K562 (cell line): ENCODE measurements around the gene SLC43A1. TPM values are rescaled to one million over a fixed set of nuclear protein-coding genes. Genes with fewer than 3 reads are reported as not detected.
A peak's percentile ranks its signal among the peaks of the same experiment; 100 is the strongest.

Experiments
- ATAC-seq: fragments of 200-7000 bp; cut with Tn5 transposase; 3 replicates; pipeline ENCODE4 v1.9.1; 2020; ENCODE audit warnings: moderate library complexity
- BruUV-seq: library from RNA; stranded (reverse); fragments of 400-500 nt; replicated peaks from 2 replicates; lab custom pipeline; 2021; lab: Mats Ljungman, UMichigan
- CTCF ChIA-PET: fragments of 300-600 bp; formaldehyde crosslinking; extraction: SDS; loops from one replicate; lab custom pipeline; 2021; ENCODE audit warnings: low intra/inter-chr PET ratio; lab: Yijun Ruan, JAX
- POLR2A ChIA-PET: fragments of 300-600, 350-650 bp; sonication (Branson Sonifier 250); formaldehyde crosslinking; extraction: SDS; loops from one replicate; lab custom pipeline; 2021; ENCODE audit warnings: antibody characterized with exemption, inconsistent platforms; lab: Yijun Ruan, JAX
- DNase-seq, 4 experiments: peaks; one replicate each; pipeline versions ENCODE4 v3.0.0 to v3.0.0-alpha.2; 2011 to 2018; ENCODE audit warnings: low spot score in 3 of 4, mixed read lengths in 3 of 4; ENCODE audit errors: extremely low read depth in 1 of 4
- FAIRE-seq: peaks from 2 replicates; lab custom pipeline; 2011; peaks lifted over from hg19 to GRCh38; lab: Jason Lieb, UNC
- H2AFZ ChIP-seq: 2 replicates; pipeline ENCODE4 v1.6.0; 2011; ENCODE audit warnings: low read depth, low read length, control low read depth, inconsistent platforms
- H3K27ac ChIP-seq: fragments of 200-600 bp; 3 replicates; pipeline ENCODE4 v1.8.0; 2011; ENCODE audit warnings: low read depth, mild to moderate bottlenecking, control low read depth, inconsistent platforms, low read length, moderate library complexity, mixed read lengths; ENCODE audit errors: extremely low read depth
- H3K27me3 ChIP-seq, 2 experiments: fragments of 300-600 bp in 1 of 2; 2 replicates in 1 of 2; 3 replicates in 1 of 2; pipeline versions ENCODE4 v1.6.0 to v1.8.0; 2011; ENCODE audit warnings: inconsistent platforms in 2 of 2, low read length in 2 of 2, mild to moderate bottlenecking in 1 of 2, mixed read lengths in 1 of 2, moderate library complexity in 1 of 2; ENCODE audit not compliant: control insufficient read depth in 2 of 2, insufficient read depth in 2 of 2
- H3K36me3 ChIP-seq: fragments of 300-600 bp; 3 replicates; pipeline ENCODE4 v1.8.0; 2011; ENCODE audit warnings: mild to moderate bottlenecking, low read length, inconsistent platforms; ENCODE audit not compliant: control insufficient read depth, insufficient read depth
- H3K4me1 ChIP-seq, 2 experiments: fragments of 200-600 bp in 1 of 2; replicated peaks in 1 of 2; 2 replicates in 1 of 2; 3 replicates in 1 of 2; pipeline versions ENCODE4 v1.5.1 to v1.8.0; 2011; ENCODE audit warnings: inconsistent platforms in 2 of 2, low read length in 2 of 2, mild to moderate bottlenecking in 1 of 2, mixed read lengths in 1 of 2, moderate library complexity in 1 of 2; ENCODE audit not compliant: control insufficient read depth in 2 of 2, insufficient read depth in 2 of 2
- H3K4me2 ChIP-seq: 2 replicates; pipeline ENCODE4 v1.6.1; 2011; ENCODE audit warnings: low read length, control low read depth, inconsistent platforms, mixed read lengths; ENCODE audit not compliant: insufficient read depth
- H3K4me3 ChIP-seq: fragments of 200-600 bp; sonication (generic), shearing (Covaris generic); 2 replicates; pipeline ENCODE4 v1.5.1; 2016; ENCODE audit warnings: control low read depth, inconsistent platforms
- H3K79me2 ChIP-seq: fragments of 200-600 bp; 3 replicates; pipeline ENCODE4 v1.8.0; 2011; ENCODE audit warnings: low read length, inconsistent platforms; ENCODE audit not compliant: control insufficient read depth, insufficient read depth
- H3K9ac ChIP-seq, 2 experiments: 2 replicates each; pipeline versions ENCODE4 v1.6.0 to v1.6.1; 2011; ENCODE audit warnings: low read depth in 2 of 2, low read length in 2 of 2, control low read depth in 1 of 2, inconsistent platforms in 1 of 2, mild to moderate bottlenecking in 1 of 2, mixed read lengths in 1 of 2; ENCODE audit not compliant: insufficient read depth in 1 of 2
- H3K9me1 ChIP-seq: one replicate; pipeline ENCODE4 v1.6.0; 2011; ENCODE audit warnings: inconsistent platforms, mild to moderate bottlenecking, low read length, moderate library complexity; ENCODE audit not compliant: control insufficient read depth, insufficient read depth
- H3K9me3 ChIP-seq: replicated peaks from 2 replicates; pipeline ENCODE4 v1.5.1; 2011; ENCODE audit warnings: low read depth, low read length, inconsistent platforms; ENCODE audit not compliant: control insufficient read depth, insufficient read depth
- H4K20me1 ChIP-seq: replicated peaks from 2 replicates; pipeline ENCODE4 v1.6.1; 2011; ENCODE audit warnings: low read length, inconsistent platforms, mixed read lengths; ENCODE audit not compliant: control insufficient read depth, insufficient read depth
- CEBPB ChIP-seq: fragments of 450-650 bp; IDR thresholded peaks from 2 replicates; pipeline ENCODE4 v1.6.1; 2016; ENCODE audit warnings: missing genetic modification characterization, missing compliant biosample characterization
- CEBPG ChIP-seq, 3 experiments: fragments of 200-800 bp in 1 of 3; sonication (Bioruptor generic) in 1 of 3; sonication (generic) in 1 of 3; formaldehyde crosslinking in 1 of 3; IDR thresholded peaks in 2 of 3; conservative IDR thresholded peaks in 1 of 3; 2 replicates each; pipeline versions ENCODE4 v1.6.1 to v1.8.0; 2016 to 2022; ENCODE audit warnings: missing compliant biosample characterization in 2 of 3, missing genetic modification characterization in 2 of 3, mild to moderate bottlenecking in 1 of 3, missing genetic modification reagents in 1 of 3
- KLF10 ChIP-seq: fragments of 250-450 bp; sonication (Bioruptor Pico); IDR thresholded peaks from 2 replicates; pipeline ENCODE4 v1.6.1; 2021; ENCODE audit warnings: matching md5 sums
- PHB2 ChIP-seq: fragments of 450-650 bp; IDR thresholded peaks from 2 replicates; pipeline ENCODE4 v1.6.1; 2017; ENCODE audit warnings: low read depth
- U2AF2 ChIP-seq: fragments of 200-400 bp; formaldehyde crosslinking; optimal IDR thresholded peaks from 2 replicates; pipeline ENCODE3; 2017; ENCODE audit warnings: low read depth, mild to moderate bottlenecking, low read length
- ZNF384 ChIP-seq: IDR thresholded peaks from 2 replicates; pipeline ENCODE4 v1.6.1; 2012; ENCODE audit warnings: low read depth, low read length, improper control_type of control experiment
- WGBS: fragments of 100-300 bp; shearing (Covaris generic); methylation state at CpG from one replicate; pipeline ENCODE4 v1.1.6; 2016; ENCODE audit warnings: low coverage, mixed read lengths; ENCODE audit not compliant: insufficient coverage; ENCODE audit errors: missing lambda C conversion rate; 5-methylcytosine and 5-hydroxymethylcytosine counted together
- in situ Hi-C: fragments of 300-500 bp; cut with MboI; formaldehyde crosslinking; loops from 4 replicates; pipeline ENCODE4 v1.15.0; 2018; ENCODE audit warnings: inconsistent platforms, mixed read lengths
- intact Hi-C: fragments of 100-400 bp; cut with micrococcal nuclease; formaldehyde crosslinking; loops from 2 replicates; pipeline ENCODE4 v1.14.2; 2022
- polyA plus RNA-seq, 8 experiments: library from polyadenylated mRNA; depleted of rRNA in 4 of 8; stranded (reverse) in 5 of 8; unstranded in 3 of 8; fragments of >200 nt; fragmentation: Nextera tagmentation in 2 of 8; fragmentation: Illumina TruSeq in 1 of 8; extraction: Ambion mirVana in 2 of 8; extraction: Trizol in 1 of 8; gene quantifications; 2 replicates each; pipeline versions ENCODE4 v1.2.1 to v1.2.3, GENCODE V29; 2011 to 2014; ENCODE audit warnings: inconsistent platforms in 1 of 8, missing spikeins in 1 of 8
- total RNA-seq, 7 experiments: library from RNA; depleted of rRNA in 6 of 7; stranded (reverse); fragments of >200 nt in 6 of 7; fragmentation: Illumina TruSeq in 2 of 7; extraction: Trizol in 2 of 7; gene quantifications; 2 replicates each; pipeline versions ENCODE4 v1.2.1 to v1.2.3, GENCODE V29; 2011 to 2021; ENCODE audit warnings: low replicate concordance in 1 of 7
- TF ChIP-seq, protein P1 (sequence below): fragments of 250-450 bp; sonication (Bioruptor Pico); IDR thresholded peaks from 2 replicates; pipeline ENCODE4 v1.5.0; 2021

Gene SLC43A1
- total and polyA plus RNA-seq, 9 of the 15 experiments (the other 6 are each of a cell fraction or from before 2014, with no cell fraction given) = 2.6 to 41.8 (median 24.6) TPM

DNA sequence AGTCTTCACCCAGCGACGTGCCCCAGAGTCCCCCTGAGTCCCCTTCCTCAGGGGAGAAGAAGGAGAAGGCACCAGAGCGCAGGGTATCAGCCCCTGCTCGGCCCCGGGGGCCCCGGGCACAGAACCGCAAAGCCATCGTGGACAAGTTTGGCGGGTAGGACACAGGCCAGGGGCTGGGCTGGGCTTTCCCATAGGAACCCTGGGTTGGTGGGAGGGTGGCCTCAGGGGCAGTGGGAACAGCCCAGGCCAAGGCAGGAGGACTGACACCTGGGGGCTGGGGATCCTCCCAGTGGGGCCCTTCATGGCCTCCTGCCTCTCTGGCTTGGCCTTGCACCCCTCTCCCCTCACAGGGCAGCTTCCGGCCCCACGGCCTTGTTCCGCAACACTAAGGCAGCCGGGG is 30.4 kb upstream of the SLC43A1 start:
- no peak for FAIRE-seq
- 67% methylated on average over 11 of the region's 13 CpGs for WGBS

DNA sequence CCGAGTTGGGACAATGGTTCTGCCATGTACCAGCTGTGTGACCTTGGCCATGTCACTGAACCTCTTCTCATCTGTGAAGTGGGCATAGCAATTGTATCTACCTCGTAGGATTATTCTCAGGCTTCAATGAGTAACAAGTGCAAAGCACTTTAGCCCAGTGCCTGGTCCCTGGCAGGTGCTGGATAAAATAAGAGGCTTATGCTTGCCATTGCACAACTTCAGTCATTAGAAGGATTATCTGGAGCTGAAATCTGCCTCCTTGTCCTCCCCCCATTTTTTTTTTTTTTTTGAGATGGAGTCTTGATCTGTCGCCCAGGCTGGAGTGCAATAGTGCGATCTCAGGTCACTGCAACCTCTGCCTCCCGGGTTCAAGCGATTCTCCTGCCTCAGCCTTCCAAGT is 29.1 kb upstream of the SLC43A1 start:
- in situ Hi-C loops = no loop called here
- no peak overlapping the region for H3K9ac ChIP-seq
- TF ChIP-seq PHB2 = no peak
- no peak for TF ChIP-seq CEBPG (CRISPR knock-in tag; IDR thresholded peaks at IDR 0.05)
- peak; percentile 22 to 54; a peak in 2 of 4 replicates for TF ChIP-seq CEBPG (tag; conservative IDR thresholded peaks at IDR 0.05 in 1 of 2, IDR thresholded peaks at IDR 0.05 in 1 of 2)
- TF ChIP-seq CEBPB (tag) = peak; percentile 76
- TF ChIP-seq, protein P1, sequence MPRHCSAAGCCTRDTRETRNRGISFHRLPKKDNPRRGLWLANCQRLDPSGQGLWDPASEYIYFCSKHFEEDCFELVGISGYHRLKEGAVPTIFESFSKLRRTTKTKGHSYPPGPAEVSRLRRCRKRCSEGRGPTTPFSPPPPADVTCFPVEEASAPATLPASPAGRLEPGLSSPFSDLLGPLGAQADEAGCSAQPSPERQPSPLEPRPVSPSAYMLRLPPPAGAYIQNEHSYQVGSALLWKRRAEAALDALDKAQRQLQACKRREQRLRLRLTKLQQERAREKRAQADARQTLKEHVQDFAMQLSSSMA (CRISPR knock-in tag) = no peak
- TF ChIP-seq ZNF384 = peak; percentile 46
- TF ChIP-seq, all 486 proteins: peak for 3
- FAIRE-seq (no peak), DNase-seq (no peak), ATAC-seq (no peak)
- no peaks in the 10 kb centered on the region for H3K79me2 ChIP-seq
- H3K4me2 ChIP-seq = no peak overlapping the region
- H3K36me3 ChIP-seq = no peaks in the 10 kb centered on the region
- H3K27me3 ChIP-seq = peaks cover 0 to 14% of the 10 kb centered on the region in 2 experiments; a peak in 2 of 5 replicates
- no peak overlapping the region for H3K4me3 ChIP-seq
- intact Hi-C loops = no loop called here
- POLR2A ChIA-PET = interaction anchor here (0.6 to 1.2 kb wide), 3 partner anchors 9 to 53 kb away, joined by 3 read pairs; partner anchors contain the start of gene UBE2L6
- peaks cover 6 to 9% of the 10 kb centered on the region in 2 experiments; a peak in 4 of 5 replicates for H3K4me1 ChIP-seq
- WGBS = 9% methylated on average over 4 of the region's 6 CpGs
- CTCF ChIA-PET = no interaction called here
- H2AFZ ChIP-seq = no peak overlapping the region
- H4K20me1 ChIP-seq = no peaks in the 10 kb centered on the region
- H3K27ac ChIP-seq = no peak overlapping the region
- no peaks in the 10 kb centered on the region for H3K9me3 ChIP-seq
- no peaks in the 10 kb centered on the region for H3K9me1 ChIP-seq
- no TSS peak for BruUV-seq

More for the DNA sequence above, 30.4 kb upstream of the SLC43A1 start:
- H3K27ac ChIP-seq = no peak overlapping the region
- no peaks in the 10 kb centered on the region for H3K79me2 ChIP-seq
- ATAC-seq (no peak), DNase-seq (no peak)
- POLR2A ChIA-PET = interaction anchor here (2.5 kb wide), 1 partner anchor 9 kb away, joined by 11 read pairs; the partner anchor contains the start of gene SMTNL1
- no TSS peak for BruUV-seq
- intact Hi-C loops = no loop called here
- TF ChIP-seq KLF10 (CRISPR knock-in tag) (no peak), U2AF2 (no peak)
- no peaks in the 10 kb centered on the region for H3K9me3 ChIP-seq
- no peak overlapping the region for H3K4me2 ChIP-seq
- no peaks in the 10 kb centered on the region for H3K9me1 ChIP-seq
- H3K27me3 ChIP-seq = peaks cover 0 to 14% of the 10 kb centered on the region in 2 experiments; a peak in 2 of 5 replicates
- in situ Hi-C loops = no loop called here
- no peak overlapping the region for H3K4me3 ChIP-seq
- no peaks in the 10 kb centered on the region for H3K36me3 ChIP-seq
- no peak overlapping the region; a peak in 1 of 4 replicates for H3K9ac ChIP-seq
- no peak overlapping the region for H2AFZ ChIP-seq
- no peaks in the 10 kb centered on the region for H4K20me1 ChIP-seq
- peaks cover 6 to 9% of the 10 kb centered on the region in 2 experiments; a peak in 4 of 5 replicates for H3K4me1 ChIP-seq
- CTCF ChIA-PET = no interaction called here
